MM.1S (cell line): Measurements from ENCODE around the gene CLEC7A.
A peak's percentile ranks its signal among the peaks of the same experiment; 100 is the strongest.

Experiments
- DNase-seq: peaks from one replicate; pipeline ENCODE4 v3.0.0-alpha.2; 2015
- H2AFZ ChIP-seq: fragments of 300-600 bp; sonication (generic); 2 replicates; pipeline ENCODE4 v1.6.0; 2016; ENCODE audit warnings: antibody characterized with exemption, low read length
- H3F3A ChIP-seq: fragments of 300-600 bp; sonication (generic); 2 replicates; pipeline ENCODE4 v1.6.1; 2016; ENCODE audit warnings: mild to moderate bottlenecking, antibody characterized with exemption, low read length, moderate library complexity, mixed read lengths; ENCODE audit not compliant: insufficient read depth
- H3K27ac ChIP-seq: fragments of 300-600 bp; sonication (generic); 2 replicates; pipeline ENCODE4 v1.5.1; 2016; ENCODE audit warnings: mild to moderate bottlenecking, low read length
- H3K27me3 ChIP-seq: fragments of 300-600 bp; sonication (generic); replicated peaks from 2 replicates; pipeline ENCODE4 v1.6.0; 2016; ENCODE audit warnings: low read length; ENCODE audit not compliant: insufficient read depth
- H3K36me3 ChIP-seq: fragments of 300-600 bp; sonication (generic); replicated peaks from 2 replicates; pipeline ENCODE4 v1.6.1; 2016; ENCODE audit warnings: mild to moderate bottlenecking, low read length, mixed read lengths; ENCODE audit not compliant: insufficient read depth
- H3K4me1 ChIP-seq: fragments of 300-600 bp; sonication (generic); 2 replicates; pipeline ENCODE4 v1.6.1; 2016; ENCODE audit warnings: low read length, mixed read lengths
- H3K4me2 ChIP-seq: fragments of 300-600 bp; sonication (generic); 2 replicates; pipeline ENCODE4 v1.6.0; 2016; ENCODE audit warnings: low read depth, low read length
- H3K4me3 ChIP-seq: fragments of 300-600 bp; sonication (generic); 2 replicates; pipeline ENCODE4 v1.5.1; 2016; ENCODE audit warnings: low read length, mixed read lengths
- H3K79me2 ChIP-seq: fragments of 300-600 bp; sonication (generic); 2 replicates; pipeline ENCODE4 v1.6.1; 2016; ENCODE audit warnings: mixed run types, low read length, mixed read lengths
- H3K9ac ChIP-seq: fragments of 300-600 bp; sonication (generic); 2 replicates; pipeline ENCODE4 v1.6.1; 2016; ENCODE audit warnings: low read length, mixed read lengths
- H3K9me2 ChIP-seq: fragments of 300-600 bp; sonication (generic); replicated peaks from 2 replicates; pipeline ENCODE4 v1.6.1; 2016; ENCODE audit warnings: mild to moderate bottlenecking, low read length, mixed read lengths; ENCODE audit not compliant: insufficient read depth
- H3K9me3 ChIP-seq: fragments of 300-600 bp; sonication (generic); replicated peaks from 2 replicates; pipeline ENCODE4 v1.6.1; 2016; ENCODE audit warnings: mild to moderate bottlenecking, low read length, mixed read lengths; ENCODE audit not compliant: insufficient read depth
- H4K20me1 ChIP-seq: fragments of 300-600 bp; sonication (generic); 2 replicates; pipeline ENCODE4 v1.6.1; 2016; ENCODE audit warnings: mild to moderate bottlenecking, low read length, moderate library complexity, mixed read lengths; ENCODE audit not compliant: insufficient read depth
- EZH2 ChIP-seq: fragments of 300-600 bp; sonication (generic); optimal IDR thresholded peaks from 2 replicates; pipeline ENCODE3; 2017; ENCODE audit warnings: low read depth, mild to moderate bottlenecking, antibody characterized with exemption, low read length, mixed read lengths
- EZH2phosphoT487 ChIP-seq: fragments of 300-600 bp; sonication (generic); IDR thresholded peaks from 2 replicates; pipeline ENCODE4 v1.6.1; 2018; ENCODE audit warnings: antibody characterized with exemption, low read length
- TF ChIP-seq, protein P1 (sequence below): fragments of 300-600 bp; sonication (generic); IDR thresholded peaks from 2 replicates; pipeline ENCODE4 v1.5.1; 2016; ENCODE audit warnings: antibody characterized with exemption, low read length, mixed read lengths

Gene CLEC7A

DNA sequence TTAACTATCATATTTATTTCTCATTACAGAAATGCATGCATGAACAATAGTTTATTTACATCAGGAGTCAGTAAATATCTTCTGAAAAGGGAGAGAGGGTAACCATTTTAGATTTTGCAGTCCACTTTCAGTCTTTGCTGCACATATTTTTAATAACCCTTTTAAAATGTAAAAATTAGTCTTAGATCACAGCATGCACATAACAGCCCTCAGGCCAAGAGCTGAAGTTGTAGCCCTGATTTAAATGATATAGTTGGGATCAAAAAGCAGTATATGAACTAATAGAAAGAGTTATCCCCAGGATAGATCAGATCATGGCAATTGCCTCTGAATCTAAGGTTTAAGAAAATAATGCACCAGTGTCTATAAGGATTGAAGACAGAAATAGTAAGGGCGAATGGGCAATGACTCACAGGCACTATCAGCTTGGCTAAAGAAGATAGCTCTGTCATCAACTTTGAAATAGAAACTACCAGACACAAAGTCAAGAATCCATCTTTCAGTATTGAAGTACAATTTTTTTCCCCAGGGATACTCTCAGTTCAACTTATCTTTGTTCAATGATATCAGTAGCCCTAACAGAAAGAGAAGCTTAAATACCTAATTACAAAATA lies 13.1 kb upstream of the CLEC7A start:
- no peaks in the 10 kb centered on the region for H3K79me2 ChIP-seq

DNA sequence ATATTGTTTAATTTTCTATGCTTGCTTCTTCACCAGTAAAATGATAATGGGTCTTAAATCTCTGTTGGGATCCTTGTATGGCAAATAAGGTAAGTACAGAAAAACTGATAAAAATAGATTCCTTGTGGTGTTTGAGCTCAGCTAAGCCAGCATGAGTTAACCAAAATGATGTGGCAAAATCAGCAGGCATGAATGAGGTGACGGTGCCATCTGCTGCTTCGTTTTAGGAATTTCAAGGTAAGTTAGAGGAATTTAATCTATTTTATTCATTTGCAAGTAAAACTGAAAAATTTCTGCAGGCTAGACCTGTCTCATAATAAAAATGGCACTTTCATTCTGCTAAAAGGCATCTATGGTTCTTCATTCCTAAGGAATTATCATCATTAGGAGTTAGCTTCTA lies 10.0 kb upstream of the CLEC7A start:
- TF ChIP-seq, protein P1, sequence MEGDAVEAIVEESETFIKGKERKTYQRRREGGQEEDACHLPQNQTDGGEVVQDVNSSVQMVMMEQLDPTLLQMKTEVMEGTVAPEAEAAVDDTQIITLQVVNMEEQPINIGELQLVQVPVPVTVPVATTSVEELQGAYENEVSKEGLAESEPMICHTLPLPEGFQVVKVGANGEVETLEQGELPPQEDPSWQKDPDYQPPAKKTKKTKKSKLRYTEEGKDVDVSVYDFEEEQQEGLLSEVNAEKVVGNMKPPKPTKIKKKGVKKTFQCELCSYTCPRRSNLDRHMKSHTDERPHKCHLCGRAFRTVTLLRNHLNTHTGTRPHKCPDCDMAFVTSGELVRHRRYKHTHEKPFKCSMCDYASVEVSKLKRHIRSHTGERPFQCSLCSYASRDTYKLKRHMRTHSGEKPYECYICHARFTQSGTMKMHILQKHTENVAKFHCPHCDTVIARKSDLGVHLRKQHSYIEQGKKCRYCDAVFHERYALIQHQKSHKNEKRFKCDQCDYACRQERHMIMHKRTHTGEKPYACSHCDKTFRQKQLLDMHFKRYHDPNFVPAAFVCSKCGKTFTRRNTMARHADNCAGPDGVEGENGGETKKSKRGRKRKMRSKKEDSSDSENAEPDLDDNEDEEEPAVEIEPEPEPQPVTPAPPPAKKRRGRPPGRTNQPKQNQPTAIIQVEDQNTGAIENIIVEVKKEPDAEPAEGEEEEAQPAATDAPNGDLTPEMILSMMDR = peak; percentile 72
- no peak for TF ChIP-seq EZH2phosphoT487

More for the DNA sequence above, 13.1 kb upstream of the CLEC7A start:
- Histone ChIP-seq H3K4me2 (peak overlapping the region; percentile 47), H3F3A (peaks cover 22% of the 10 kb centered on the region), H2AFZ (no peak overlapping the region), H3K4me3 (no peak overlapping the region), H3K4me1 (peaks cover 48% of the 10 kb centered on the region), H3K9me3 (no peaks in the 10 kb centered on the region), H3K9ac (peak overlapping the region; percentile 15; the same call in 1 of the 2 replicates), H4K20me1 (no peaks in the 10 kb centered on the region), H3K27me3 (no peaks in the 10 kb centered on the region), H3K36me3 (no peaks in the 10 kb centered on the region), H3K27ac (peak overlapping the region; percentile 67), H3K9me2 (no peaks in the 10 kb centered on the region)
- peak; percentile 73 for DNase-seq
- no peak for TF ChIP-seq EZH2
- TF ChIP-seq, protein P1 = no peak
- TF ChIP-seq EZH2phosphoT487 = no peak

DNA sequence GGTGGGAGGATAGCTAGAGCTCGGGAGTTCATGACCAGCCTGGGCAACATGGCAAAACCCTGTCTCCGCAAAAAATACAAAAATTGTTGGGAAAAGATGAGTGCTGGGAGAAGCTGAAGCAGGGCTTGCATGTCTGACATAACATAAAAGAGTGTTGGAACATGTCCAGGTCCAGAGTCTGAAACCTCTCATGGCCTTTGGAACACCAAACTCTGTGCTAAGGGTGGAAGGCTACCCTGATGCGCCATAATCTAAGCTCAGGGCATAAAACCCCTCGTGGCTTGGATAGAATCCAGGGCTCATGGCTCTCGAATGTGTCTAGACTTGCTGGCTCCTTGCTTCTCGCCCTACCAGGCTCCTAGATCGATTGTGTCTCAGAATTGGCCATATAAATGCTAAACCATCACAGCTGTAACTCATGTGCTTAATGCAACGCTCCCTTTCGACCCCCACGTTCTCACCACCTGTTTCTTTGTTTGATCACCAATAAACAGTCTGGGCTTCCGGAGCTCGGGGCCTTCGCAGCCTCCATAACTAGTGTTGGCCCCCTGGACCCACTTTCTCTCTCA lies 6.7 kb upstream of the CLEC7A start:
- H3K27ac ChIP-seq = no peak overlapping the region
- no peaks in the 10 kb centered on the region for H4K20me1 ChIP-seq
- no peak overlapping the region for H3K4me2 ChIP-seq
- H3K9me2 ChIP-seq = no peaks in the 10 kb centered on the region
- no peak overlapping the region for H2AFZ ChIP-seq
- H3K79me2 ChIP-seq = no peaks in the 10 kb centered on the region
- TF ChIP-seq EZH2phosphoT487 (no peak), EZH2 (no peak)
- TF ChIP-seq, protein P1 = no peak
- H3K4me3 ChIP-seq = no peak overlapping the region
- H3K9me3 ChIP-seq = no peaks in the 10 kb centered on the region
- peaks cover 6% of the 10 kb centered on the region for H3F3A ChIP-seq
- H3K36me3 ChIP-seq = no peaks in the 10 kb centered on the region
- H3K9ac ChIP-seq = no peak overlapping the region
- DNase-seq = no peak
- H3K27me3 ChIP-seq = no peaks in the 10 kb centered on the region
- peaks cover 30% of the 10 kb centered on the region for H3K4me1 ChIP-seq

More for the DNA sequence above, 10.0 kb upstream of the CLEC7A start:
- H3K36me3 ChIP-seq = no peaks in the 10 kb centered on the region
- H3K9ac ChIP-seq = peak overlapping the region; percentile 8; the same call in 1 of the 2 replicates
- no peaks in the 10 kb centered on the region for H3K79me2 ChIP-seq
- no peaks in the 10 kb centered on the region for H3K9me2 ChIP-seq
- peaks cover 43% of the 10 kb centered on the region for H3K4me1 ChIP-seq
- H3K4me2 ChIP-seq = peak overlapping the region; percentile 27; the same call in 1 of the 2 replicates
- peaks cover 12% of the 10 kb centered on the region for H3F3A ChIP-seq
- H4K20me1 ChIP-seq = no peaks in the 10 kb centered on the region
- no peak overlapping the region for H3K27ac ChIP-seq
- no peak overlapping the region for H3K4me3 ChIP-seq
- no peaks in the 10 kb centered on the region for H3K27me3 ChIP-seq
- H2AFZ ChIP-seq = no peak overlapping the region
- DNase-seq = peak; percentile 86
- no peaks in the 10 kb centered on the region for H3K9me3 ChIP-seq
